NCI-H1694 treated with DMSO at 0.1 percent for 48 hours (cell line): ENCODE data around the gene KDM2B.

Experiments
- DNase-seq: peaks from one replicate; lab custom pipeline; 2025; lab: John Stamatoyannopoulos, UW

The KDM2B gene

DNA sequence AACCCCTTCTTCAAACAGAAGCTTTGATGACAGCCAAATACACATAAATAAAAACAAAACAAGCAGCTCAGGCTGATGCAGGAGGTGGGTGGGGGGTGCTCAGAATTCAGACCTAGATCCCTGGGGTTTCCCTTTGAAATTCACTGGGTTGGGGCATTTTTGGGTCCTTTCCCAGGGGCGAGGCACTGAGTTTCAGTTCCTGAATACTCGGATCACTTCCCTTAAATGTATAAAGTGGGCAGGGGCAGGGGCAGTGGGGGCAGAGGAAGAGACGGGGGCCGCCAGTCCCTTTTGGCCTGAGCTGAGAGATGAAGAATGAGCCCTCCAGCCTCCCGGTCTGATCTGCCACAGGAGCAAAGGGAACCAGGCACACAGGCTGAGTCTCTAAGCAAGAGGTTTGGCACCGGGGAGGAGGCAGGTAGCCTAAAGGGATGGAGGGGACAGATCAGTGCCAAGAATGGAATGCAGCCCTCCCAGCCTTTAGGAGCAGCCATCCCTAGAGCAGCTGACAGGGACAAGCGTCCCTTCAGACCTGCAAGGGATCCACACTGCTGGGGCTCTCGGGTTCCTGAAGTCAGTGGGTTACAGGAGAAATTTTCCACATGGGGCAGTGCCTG, 20.3 kb downstream of the KDM2B start:
- DNase-seq, result no peak

GRCh38 chr12:121558956-121559355, 21.9 kb downstream of the KDM2B start:
- DNase-seq, result no peak

DNA sequence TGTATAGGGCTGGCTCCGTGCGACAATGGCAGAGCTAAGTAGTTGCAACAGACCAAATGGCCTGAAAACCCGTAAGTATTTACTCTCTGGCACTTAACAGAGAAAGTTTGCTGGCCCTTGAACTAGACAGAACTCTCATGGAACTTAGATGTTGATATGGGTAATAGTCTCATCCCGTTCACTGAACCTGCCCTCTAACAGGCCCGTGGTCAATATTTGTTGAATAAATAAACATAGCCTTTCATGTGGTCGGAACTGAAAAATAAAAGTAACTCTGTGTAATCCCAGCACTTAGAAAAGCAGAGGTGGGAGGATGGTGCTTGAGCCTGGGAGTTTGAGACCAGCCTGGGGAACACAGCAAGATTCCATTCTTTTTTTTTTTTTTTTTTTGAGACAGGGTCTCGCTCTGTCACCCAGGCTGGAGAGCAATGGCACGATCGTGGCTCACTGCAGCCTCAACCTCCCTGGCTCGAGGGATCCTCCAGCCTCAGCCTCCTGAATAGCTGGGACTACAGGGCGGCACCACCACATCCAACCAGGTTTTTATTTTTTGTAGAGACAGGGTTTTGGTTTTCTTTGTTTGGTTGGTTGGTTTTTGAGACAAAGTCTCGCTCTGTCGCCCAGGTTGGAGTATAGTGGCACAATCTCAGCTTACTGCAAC, 29.7 kb downstream of the KDM2B start:
- DNase-seq, result no peak

DNA sequence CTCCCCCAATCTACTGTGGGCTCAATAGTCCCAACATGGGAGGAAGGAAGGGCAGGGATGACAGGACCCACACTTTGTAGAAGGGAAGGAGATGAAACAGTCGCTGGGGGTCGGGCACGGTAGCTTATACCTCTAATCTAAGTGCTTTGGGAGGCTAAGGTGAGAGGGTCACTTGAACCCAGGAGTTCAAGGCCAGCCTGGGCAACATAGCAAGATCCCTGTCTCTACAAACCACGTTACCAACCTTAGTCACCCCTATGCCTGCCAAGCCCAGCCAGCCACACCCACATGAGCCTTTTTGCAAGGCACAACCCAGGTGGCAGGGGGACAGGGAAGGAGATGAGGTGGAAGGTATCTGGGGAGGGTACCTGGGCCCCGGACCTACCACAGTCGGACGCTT, 31.7 kb downstream of the KDM2B start:
- no peak for DNase-seq

DNA sequence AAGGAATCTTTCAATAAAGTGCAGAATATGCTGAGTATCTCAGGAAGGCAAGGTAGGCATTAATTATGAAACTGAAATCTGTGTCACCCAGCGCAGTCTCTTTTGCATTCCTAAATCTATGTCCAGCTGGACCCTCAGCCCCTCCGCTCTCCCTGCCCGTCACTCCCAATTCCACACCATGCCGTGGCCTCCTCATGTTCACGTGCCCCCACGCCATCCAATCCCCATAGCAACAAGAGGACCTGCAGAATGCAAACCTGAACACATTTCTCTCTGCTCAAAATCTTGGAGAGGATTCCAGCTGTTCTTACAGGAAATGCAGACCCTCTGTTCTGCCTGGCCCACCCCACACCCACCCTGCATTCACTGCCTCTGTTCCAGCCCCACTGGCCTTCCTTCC, 35.3 kb downstream of the KDM2B start:
- no peak for DNase-seq

GRCh38 chr12:121543786-121544185, 37.0 kb downstream of the KDM2B start:
- no peak for DNase-seq

GRCh38 chr12:121539908-121540307, 40.9 kb downstream of the KDM2B start:
- no peak for DNase-seq

DNA sequence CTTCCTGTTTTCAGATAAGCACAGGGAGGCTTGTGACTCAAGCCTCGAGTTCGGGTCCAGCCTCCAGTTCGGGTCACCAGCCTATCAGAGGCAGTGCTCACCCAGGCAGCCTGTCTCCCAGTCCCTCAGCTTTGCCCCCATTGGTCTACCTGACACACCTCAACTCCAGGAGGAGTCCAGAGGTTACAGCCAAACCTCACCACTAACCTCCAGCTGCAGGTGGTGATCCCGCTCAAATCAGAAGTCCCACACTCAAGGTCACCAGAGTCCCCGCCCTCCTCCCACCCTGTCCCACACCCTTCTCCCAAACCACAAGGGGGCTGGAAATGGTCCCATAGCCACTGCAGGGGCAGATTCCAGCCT, 42.1 kb downstream of the KDM2B start:
- no peak for DNase-seq

DNA sequence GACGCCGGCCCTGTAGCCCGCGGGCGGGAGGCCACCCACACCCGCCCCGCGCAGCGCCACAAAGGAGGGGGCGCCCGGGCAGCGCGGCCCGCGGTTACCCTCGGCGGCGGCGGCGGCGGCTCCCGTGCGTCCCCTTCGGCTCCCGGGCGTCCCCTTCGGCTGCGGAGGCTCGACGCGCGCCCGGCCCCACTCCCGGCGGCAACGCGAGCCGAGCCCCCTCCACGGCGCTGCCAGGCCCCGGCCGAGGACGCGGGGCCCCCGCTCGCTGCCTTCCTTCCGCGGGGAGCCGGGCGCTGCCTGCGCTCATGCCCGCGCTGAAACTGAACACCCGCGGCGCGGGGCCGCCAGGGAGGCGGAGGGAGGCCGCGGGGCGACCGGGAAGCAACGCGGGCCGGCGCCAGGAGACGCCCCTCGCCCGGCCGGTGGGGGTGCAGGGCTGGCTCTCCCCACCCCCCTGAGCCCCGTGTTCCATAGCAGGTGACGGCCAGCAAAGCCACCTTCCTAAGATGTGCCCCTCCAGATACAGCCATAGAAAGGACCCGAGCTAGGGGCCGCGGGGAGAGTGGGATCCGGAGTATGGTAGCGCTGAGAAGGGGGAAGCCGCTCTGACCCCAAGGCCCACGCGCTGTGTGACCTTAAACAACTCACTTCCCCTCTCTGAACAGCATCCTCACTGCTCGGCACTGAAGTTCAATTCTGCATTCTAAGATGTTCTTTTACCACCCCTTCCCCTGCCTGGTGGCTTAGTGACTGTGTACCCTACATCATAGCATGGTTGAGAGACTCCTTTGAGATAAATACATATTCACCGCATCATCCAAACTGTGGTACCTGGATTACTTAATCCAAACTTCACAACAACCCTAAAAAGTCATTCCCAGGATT, 42.8 kb downstream of the KDM2B start:
- no peak for DNase-seq

DNA sequence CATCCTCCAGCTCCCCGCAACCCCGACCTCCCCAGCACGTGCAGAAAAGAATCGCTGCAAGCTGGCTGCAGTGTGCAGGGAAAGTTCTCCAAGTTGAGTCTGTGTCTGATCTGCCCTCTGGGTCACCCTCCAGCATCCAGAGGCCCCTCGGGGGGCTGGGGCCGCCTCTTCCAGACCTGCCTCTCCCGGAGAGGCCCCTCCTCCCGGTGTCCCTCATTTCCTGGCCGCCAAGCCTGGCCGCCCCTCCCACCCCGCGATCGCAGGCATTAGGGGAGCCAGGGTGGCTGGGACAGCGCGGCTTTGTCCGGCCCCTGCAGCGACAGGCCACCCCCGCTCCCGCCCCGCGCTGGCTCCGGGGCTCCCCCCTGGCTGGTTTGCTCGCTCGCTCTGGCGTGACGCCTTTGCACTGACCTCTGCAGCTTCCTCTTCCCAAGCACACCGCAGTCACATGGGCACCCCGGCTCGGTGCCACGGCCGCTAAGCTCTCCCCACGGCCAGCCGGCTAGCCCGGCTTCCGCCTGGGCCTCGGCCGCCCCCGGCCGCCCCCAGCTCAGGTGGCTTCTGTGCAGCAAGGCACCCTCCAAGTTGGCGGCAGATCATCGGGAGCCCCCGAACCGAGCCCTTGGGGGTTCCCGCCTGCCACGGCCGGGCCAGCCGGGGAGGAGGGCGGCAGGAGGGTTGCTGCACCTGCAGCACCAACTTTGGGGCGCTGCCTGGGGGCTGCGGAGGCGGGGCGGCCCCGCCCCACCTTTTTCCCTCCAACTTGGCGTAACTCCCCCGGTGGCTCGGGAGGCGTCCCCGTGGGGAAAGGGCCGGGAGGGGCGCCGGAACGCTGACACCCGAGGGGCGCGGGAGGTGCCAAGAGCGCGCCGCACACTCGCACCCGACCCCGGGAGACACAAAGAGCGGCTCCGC, 43.7 kb downstream of the KDM2B start:
- DNase-seq, result no peak

- peak; percentile 38 for DNase-seq
Measured at GRCh38 chr12:121536054-121536898, 44.5 kb downstream of the KDM2B start.

- no peak for DNase-seq
Measured at GRCh38 chr12:121535150-121536053, 45.4 kb downstream of the KDM2B start.

- DNase-seq, result no peak
Measured at GRCh38 chr12:121534495-121535148, 46.2 kb downstream of the KDM2B start.

- DNase-seq, result no peak
Measured at GRCh38 chr12:121533394-121534090, 47.3 kb downstream of the KDM2B start.

DNA sequence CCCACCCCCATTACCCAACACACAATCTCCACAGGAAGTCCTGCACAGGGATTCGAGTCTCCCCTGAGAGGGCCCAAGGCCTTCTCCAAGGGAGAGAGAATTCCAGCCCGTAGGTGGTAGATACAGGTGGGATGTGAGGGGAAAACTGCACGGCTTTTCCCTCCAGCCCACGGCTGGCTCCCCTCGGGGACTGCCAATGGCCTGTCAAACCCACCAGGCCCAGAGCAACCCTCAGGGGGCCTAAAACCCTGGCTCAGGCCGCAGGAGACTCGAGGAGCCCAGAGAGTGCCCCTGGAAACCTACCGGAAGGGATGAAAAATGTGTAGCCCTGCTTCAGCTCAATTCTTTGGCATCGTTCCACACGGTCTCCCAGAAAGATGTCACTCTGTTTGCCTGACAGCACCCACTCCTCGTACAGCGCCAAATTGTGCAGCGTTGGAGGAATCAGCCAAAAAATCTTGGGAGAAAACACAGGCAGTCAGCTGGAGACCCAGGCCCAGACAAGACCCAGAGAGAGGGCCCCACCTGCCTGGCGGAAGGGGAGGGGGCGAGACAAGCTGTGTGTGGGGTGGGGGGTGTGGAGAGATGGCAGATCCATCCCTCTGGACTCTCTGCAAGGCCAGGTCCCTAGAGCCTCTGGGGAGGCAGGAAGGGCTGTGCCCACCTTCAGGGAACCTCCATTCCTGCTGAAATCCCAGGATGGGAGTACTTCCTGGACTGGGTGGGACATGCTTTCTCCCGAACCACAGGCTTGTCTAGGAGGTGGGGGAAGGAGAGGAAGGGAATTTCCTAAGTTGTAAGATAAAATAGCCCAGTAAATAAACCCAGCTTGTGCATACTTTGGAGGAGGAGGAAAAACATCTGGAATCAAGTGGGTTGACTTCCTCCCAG, 48.1 kb downstream of the KDM2B start:
- no peak for DNase-seq

GRCh38 chr12:121531356-121531750, 49.5 kb downstream of the KDM2B start:
- no peak for DNase-seq

GRCh38 chr12:121530600-121531355, 50.0 kb downstream of the KDM2B start:
- DNase-seq, result no peak
